HL-60/S4 (cell line): Measurements from ENCODE around the gene NMUR2.

Experiments used
- in situ Hi-C: fragments of 300-500 bp; cut with MboI; formaldehyde crosslinking; loops from 2 replicates; pipeline ENCODE4 v1.14.3; 2022; ENCODE audit warnings: low sequenced_read_pairs

NMUR2 gene

GRCh38 chr5:152372875-152373274 lies 32.2 kb downstream of the NMUR2 start:
- in situ Hi-C loops, result no loop called here

DNA sequence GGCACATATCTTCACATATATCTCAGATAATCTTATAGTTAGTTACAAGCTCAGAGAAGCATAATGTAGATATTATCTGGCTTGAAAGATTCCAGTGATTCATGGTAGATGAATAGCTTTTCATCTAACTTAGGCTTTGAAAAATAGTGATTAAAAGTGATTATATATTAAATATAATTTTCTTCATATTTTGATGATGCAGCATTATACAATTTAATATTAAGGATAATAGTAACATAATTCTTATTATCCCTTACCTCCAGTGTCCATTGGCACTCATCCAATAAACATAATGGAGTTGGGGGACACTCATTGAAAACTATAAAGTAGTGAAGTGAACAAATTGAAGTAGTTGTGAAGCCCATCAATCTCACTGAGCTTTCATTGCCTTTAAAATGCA lies 35.8 kb downstream of the NMUR2 start:
- in situ Hi-C loops, result no loop called here

DNA sequence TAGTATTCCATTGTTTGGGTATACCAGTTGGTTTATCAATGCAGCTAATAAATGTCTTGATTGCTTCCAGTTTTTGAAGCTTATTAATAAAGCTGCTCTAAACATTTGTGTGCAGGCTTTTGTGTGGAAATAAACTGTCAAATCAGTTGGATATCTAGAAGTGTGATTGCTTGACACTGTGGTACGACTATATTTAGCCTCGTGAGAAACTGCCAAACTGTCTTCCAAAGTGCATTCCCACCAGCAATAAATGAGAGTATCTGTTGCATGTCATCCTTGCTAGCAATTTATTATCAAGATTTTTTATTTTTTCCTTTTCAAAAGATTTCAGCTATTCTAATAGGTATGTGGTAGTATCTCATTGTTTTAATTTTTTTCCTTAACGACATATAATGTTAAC lies 37.5 kb downstream of the NMUR2 start:
- in situ Hi-C loops, result no loop called here

GRCh38 chr5:152366716-152367115 lies 38.4 kb downstream of the NMUR2 start:
- in situ Hi-C loops, result no loop called here

DNA sequence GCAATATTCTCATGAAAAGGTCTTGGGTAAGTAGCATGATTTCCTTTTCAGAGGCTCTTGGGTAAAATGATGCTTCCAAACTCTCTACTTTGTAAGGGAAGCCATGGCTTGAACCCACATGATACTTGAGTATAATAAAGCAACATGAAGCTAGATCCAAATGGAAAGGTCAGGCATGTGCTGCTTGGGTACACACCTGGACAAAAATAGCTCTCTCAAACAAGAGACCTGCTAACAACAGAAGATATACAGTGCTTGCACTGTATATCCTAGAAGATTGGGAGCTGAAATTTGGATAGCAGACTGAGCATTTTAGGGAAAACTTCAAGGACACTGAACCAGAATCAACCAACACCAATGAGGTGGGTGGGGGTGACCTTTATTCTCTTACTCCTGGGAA lies 40.2 kb downstream of the NMUR2 start:
- in situ Hi-C loops, result no loop called here

DNA sequence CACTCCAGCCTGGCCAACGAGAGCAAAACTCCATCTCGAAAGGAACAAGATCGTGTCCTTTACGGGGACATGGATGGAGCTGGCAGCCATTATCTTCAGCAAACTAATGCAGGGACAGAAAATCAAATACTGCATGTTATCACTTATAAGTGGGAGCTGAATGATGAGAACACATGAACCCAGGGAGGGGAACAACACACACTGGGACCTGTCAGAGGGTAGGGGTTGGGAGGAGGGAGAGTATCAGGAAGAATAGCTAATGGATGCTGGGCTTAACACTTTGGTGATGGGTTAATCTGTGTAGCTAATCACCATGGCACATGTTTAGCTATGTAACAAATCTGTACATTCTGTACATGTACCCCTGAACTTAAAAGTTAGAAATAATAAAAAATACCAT lies 40.9 kb downstream of the NMUR2 start:
- in situ Hi-C loops, result no loop called here

- in situ Hi-C loops, result no loop called here
Measured at GRCh38 chr5:152358861-152359568, 46.1 kb downstream of the NMUR2 start.

DNA sequence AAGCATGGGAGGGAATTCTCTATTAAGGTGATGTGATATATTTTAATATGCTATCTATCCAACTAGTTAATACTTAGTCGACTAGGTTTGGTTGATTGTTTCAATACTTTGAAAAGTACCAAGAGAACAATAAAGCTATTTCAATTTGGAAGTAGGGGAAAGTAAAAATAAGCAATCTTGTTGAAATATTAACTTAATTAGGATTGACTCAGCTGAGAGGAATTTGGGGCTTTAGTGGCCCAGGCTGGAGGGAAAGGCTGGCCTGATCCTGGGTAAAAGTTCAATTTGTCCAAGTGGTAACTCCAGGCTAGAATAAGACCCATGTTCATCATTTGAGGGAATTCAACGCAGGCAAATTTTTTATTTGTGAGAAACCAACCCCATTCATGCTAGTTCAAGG lies 48.6 kb downstream of the NMUR2 start:
- in situ Hi-C loops, result no loop called here

GRCh38 chr5:152355061-152355460 lies 50.0 kb downstream of the NMUR2 start:
- in situ Hi-C loops, result no loop called here

- in situ Hi-C loops, result no loop called here
Measured at GRCh38 chr5:152353001-152353400, 52.1 kb downstream of the NMUR2 start.

GRCh38 chr5:152349683-152350526 lies 55.2 kb downstream of the NMUR2 start:
- in situ Hi-C loops, result no loop called here
